ENCODE measurements around the gene EPRS1. TPM values are rescaled to one million over a fixed set of nuclear protein-coding genes. Genes with fewer than 3 reads are reported as not detected.

EPRS1 gene
- total RNA-seq, 2 donors from 2014 or later = 41.9 to 43.1 TPM

DNA sequence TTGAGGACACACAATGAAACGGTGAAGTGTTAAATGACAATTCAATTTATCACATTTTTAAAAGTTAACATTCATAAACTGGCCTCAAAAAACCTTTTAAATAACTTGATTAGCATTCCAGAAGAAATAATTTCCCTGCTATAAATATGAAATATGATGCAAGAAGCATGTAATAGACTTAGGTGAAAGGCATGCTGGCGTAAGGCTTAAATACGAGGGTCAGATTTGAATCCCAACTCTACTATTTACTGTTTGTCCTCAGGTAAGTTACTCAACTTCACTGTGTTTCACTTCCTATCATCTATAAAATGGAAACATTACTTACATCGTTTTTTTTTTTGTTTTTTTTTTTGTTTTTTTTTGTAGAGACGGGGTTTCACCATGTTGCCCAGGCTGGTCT, 40.8 kb downstream of the EPRS1 start:
- WGBS = 91% methylated on average over 5 of the region's 5 CpGs
- intact Hi-C loops (cut with DNase I) = no loop called here
- Histone ChIP-seq H3K4me1 (replicated peaks) (no peaks in the 10 kb centered on the region), H3K27me3 (replicated peaks; ENCODE audit: insufficient read depth) (no peaks in the 10 kb centered on the region), H3K9me3 (no peaks in the 10 kb centered on the region), H3K4me3 (no peak overlapping the region), H3K36me3 (no peaks in the 10 kb centered on the region), H3K27ac (no peak overlapping the region)
- no peak for DNase-seq (ENCODE audit: low spot score)
- TF ChIP-seq POLR2AphosphoS5 (IDR thresholded peaks at IDR 0.05) = no peak

DNA sequence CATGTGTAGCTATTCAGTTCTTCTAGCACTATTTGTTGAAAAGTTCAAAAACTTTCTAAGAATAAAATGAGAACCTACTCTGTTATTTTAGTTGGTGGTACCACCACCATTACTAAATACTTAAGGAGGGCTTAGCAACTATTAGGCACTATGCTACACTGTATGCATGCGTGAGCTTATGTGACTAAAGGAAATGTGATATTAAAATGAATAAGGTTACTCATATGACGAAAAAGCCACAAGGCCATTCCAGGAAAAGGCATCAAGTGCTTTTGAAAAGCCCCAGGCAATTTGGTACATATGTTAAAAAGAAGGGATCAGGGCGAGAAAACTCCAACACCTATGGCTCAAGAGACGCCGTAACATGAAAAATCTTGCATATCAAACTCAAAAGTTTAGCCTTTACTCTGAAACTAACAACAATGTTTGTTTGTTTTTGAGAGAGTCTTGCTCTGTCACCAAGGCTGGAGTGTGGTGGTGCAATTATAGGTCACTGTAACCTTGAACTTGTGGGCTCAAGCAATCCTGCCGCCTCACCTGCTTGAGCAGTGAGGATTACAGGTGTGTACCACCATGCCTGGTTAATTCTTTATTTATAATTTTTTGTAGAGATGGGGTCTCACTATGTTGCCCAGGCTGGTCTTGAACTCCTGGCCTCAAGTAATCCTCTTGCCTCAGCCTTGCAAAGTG, 42.5 kb downstream of the EPRS1 start:
- TF ChIP-seq POLR2A (IDR thresholded peaks at IDR 0.05) (no peak), POLR2AphosphoS5 (IDR thresholded peaks at IDR 0.05) (no peak)
- TF ChIP-seq, protein P1, sequence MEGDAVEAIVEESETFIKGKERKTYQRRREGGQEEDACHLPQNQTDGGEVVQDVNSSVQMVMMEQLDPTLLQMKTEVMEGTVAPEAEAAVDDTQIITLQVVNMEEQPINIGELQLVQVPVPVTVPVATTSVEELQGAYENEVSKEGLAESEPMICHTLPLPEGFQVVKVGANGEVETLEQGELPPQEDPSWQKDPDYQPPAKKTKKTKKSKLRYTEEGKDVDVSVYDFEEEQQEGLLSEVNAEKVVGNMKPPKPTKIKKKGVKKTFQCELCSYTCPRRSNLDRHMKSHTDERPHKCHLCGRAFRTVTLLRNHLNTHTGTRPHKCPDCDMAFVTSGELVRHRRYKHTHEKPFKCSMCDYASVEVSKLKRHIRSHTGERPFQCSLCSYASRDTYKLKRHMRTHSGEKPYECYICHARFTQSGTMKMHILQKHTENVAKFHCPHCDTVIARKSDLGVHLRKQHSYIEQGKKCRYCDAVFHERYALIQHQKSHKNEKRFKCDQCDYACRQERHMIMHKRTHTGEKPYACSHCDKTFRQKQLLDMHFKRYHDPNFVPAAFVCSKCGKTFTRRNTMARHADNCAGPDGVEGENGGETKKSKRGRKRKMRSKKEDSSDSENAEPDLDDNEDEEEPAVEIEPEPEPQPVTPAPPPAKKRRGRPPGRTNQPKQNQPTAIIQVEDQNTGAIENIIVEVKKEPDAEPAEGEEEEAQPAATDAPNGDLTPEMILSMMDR (IDR thresholded peaks at IDR 0.05) = no peak
- H3K27ac ChIP-seq = no peak overlapping the region
- H3K9me3 ChIP-seq = no peaks in the 10 kb centered on the region
- 95% methylated on average over 6 of the region's 6 CpGs for WGBS
- no peak overlapping the region for H3K4me3 ChIP-seq
- no peak for DNase-seq (ENCODE audit: low spot score)
- H3K36me3 ChIP-seq = no peaks in the 10 kb centered on the region
- H3K4me1 ChIP-seq (replicated peaks) = no peaks in the 10 kb centered on the region
- no peaks in the 10 kb centered on the region for H3K27me3 ChIP-seq (replicated peaks; ENCODE audit: insufficient read depth)
- intact Hi-C loops (cut with DNase I) = no loop called here

DNA sequence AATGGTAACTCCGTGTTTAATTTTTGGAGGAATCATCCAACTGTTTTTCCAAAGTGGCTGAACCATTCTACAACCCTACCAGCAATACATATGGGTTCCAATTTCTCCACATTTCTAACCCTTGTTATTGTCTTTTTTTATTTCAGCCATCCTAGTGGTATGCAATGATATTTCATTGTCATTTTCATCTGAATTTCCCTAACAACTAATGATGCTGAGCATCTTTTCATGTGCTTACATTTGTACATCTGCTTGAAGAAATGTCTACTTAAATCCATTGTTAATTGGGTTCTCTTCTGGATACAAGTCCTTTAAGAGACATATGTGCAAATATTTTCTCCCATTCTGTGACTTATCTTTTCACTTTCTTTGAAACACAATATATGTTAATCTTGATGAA, 43.3 kb downstream of the EPRS1 start:
- H3K4me1 ChIP-seq (replicated peaks) = no peaks in the 10 kb centered on the region
- H3K27me3 ChIP-seq (replicated peaks; ENCODE audit: insufficient read depth) = no peaks in the 10 kb centered on the region
- intact Hi-C loops (cut with DNase I) = no loop called here
- 95% methylated on average over 1 of the region's 1 CpG for WGBS
- H3K4me3 ChIP-seq = no peak overlapping the region
- H3K27ac ChIP-seq = no peak overlapping the region
- DNase-seq (ENCODE audit: low spot score) = no peak
- no peaks in the 10 kb centered on the region for H3K9me3 ChIP-seq
- TF ChIP-seq, protein P1 (IDR thresholded peaks at IDR 0.05) = no peak
- TF ChIP-seq POLR2A (IDR thresholded peaks at IDR 0.05) (no peak), POLR2AphosphoS5 (IDR thresholded peaks at IDR 0.05) (no peak)
- no peaks in the 10 kb centered on the region for H3K36me3 ChIP-seq

DNA sequence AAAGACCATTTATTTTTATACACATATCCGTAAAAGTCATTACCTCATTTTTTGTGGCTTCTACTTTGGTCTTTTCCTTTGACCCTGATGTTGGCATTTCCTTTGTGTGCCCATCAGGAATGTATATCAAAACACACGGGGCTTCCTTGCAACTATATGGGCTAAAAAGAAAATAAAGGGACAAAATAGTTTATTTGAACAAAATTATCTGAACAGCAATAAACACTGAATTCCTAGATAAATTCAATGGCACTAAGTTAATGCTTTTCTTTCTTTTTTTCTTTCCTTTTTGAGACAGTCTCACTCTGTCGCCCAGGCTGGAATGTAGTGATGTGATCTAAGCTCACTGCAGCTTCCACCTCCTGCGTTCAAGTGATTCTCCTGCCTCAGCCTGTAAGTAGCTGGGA, 45.2 kb downstream of the EPRS1 start:
- no peak for DNase-seq (ENCODE audit: low spot score)
- Histone ChIP-seq H3K4me3 (no peak overlapping the region), H3K36me3 (peaks cover 0 to 5% of the 10 kb centered on the region in 2 donors), H3K27ac (no peak overlapping the region), H3K4me1 (replicated peaks) (no peaks in the 10 kb centered on the region), H3K9me3 (no peaks in the 10 kb centered on the region), H3K27me3 (replicated peaks; ENCODE audit: insufficient read depth) (no peaks in the 10 kb centered on the region)
- 60% methylated on average over 4 of the region's 4 CpGs for WGBS
- TF ChIP-seq, protein P1 (IDR thresholded peaks at IDR 0.05) = no peak
- TF ChIP-seq POLR2A (IDR thresholded peaks at IDR 0.05) (no peak), POLR2AphosphoS5 (IDR thresholded peaks at IDR 0.05) (no peak)
- intact Hi-C loops (cut with DNase I) = no loop called here

DNA sequence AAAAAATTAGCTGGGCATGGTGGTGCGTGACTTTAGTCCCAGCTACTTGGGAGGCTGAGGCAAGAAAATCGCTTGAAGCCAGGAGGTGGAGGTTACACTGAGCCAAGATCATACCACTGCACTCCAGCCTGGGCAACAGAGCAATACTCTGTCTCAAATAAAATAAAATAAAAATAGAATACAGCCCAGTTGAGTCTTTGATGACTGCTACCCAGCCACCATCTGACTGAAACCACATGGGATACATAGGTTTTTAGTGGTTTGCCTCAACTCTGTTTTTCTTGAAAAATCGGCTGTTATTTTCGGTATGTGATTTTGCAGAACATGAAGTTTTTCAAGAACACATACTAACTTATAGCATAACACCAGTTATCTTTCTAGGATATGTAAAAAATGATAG, 46.5 kb downstream of the EPRS1 start:
- intact Hi-C loops (cut with DNase I) = no loop called here
- DNase-seq (ENCODE audit: low spot score) = no peak
- H3K36me3 ChIP-seq = peaks cover 0 to 5% of the 10 kb centered on the region in 2 donors
- H3K4me1 ChIP-seq (replicated peaks) = no peaks in the 10 kb centered on the region
- H3K9me3 ChIP-seq = no peaks in the 10 kb centered on the region
- no peak overlapping the region for H3K27ac ChIP-seq
- TF ChIP-seq, protein P1 (IDR thresholded peaks at IDR 0.05) = no peak
- no peak for TF ChIP-seq POLR2AphosphoS5 (IDR thresholded peaks at IDR 0.05)
- no peak for TF ChIP-seq POLR2A (IDR thresholded peaks at IDR 0.05)
- H3K4me3 ChIP-seq = no peak overlapping the region
- no peaks in the 10 kb centered on the region for H3K27me3 ChIP-seq (replicated peaks; ENCODE audit: insufficient read depth)
- WGBS = over 99% methylated on average over 4 of the region's 4 CpGs

Other genes with a start within 250 kb of the EPRS1 start
- 1 to 10 TPM in 1 of 2 donors, under 1 TPM in 1; 0.18 to 1.4 TPM for gene SLC30A10, start 117.9 kb downstream of the EPRS1 start, total RNA-seq
- 10 to 100 TPM; 20.0 to 26.1 TPM for gene BPNT1, start 43.3 kb upstream of the EPRS1 start, total RNA-seq
- 10 to 100 TPM; 53.8 to 64.3 TPM for gene IARS2, start 47.6 kb upstream of the EPRS1 start, total RNA-seq
- 10 to 100 TPM; 17.6 to 20.7 TPM for gene RAB3GAP2, start 225.9 kb upstream of the EPRS1 start, total RNA-seq